ENCODE data around the gene PAK6. TPM values are rescaled to one million over a fixed set of nuclear protein-coding genes. Genes with fewer than 3 reads are reported as not detected.

PAK6 gene
- total RNA-seq, 2 experiments from 2014 or later = 1.0 to 1.7 TPM

GRCh38 chr15:40252438-40253166 lies 13.7 kb downstream of the PAK6 start:
- H3K4me3 Mint-ChIP-seq = peak overlapping the region; percentile 66
- no peaks in the 10 kb centered on the region for H3K36me3 Mint-ChIP-seq
- ATAC-seq = peak; percentile 68
- peaks cover 40% of the 10 kb centered on the region for H3K27me3 Mint-ChIP-seq
- no peak overlapping the region for H3K27ac Mint-ChIP-seq
- no peak for DNase-seq
- H3K4me1 Mint-ChIP-seq = peaks cover 13% of the 10 kb centered on the region
- H3K9me3 Mint-ChIP-seq (ENCODE audit: low read depth) = no peaks in the 10 kb centered on the region
- CTCF ChIA-PET = interaction anchor here (0.8 to 14.0 kb wide), 2 partner anchors 9 to 24 kb away, joined by 3 to 158 read pairs; no protein-coding TSS in a partner anchor

- no peak for DNase-seq
- no peaks in the 10 kb centered on the region for H3K36me3 Mint-ChIP-seq
- peaks cover 13% of the 10 kb centered on the region for H3K4me1 Mint-ChIP-seq
- H3K27ac Mint-ChIP-seq = no peak overlapping the region
- H3K27me3 Mint-ChIP-seq = peaks cover 40% of the 10 kb centered on the region
- ATAC-seq = peak; percentile 38
- H3K4me3 Mint-ChIP-seq = peak overlapping the region; percentile 66
- CTCF ChIA-PET = interaction anchor here (14.0 kb wide), 1 partner anchor 23 kb away, joined by 158 read pairs; no protein-coding TSS in a partner anchor
- no peaks in the 10 kb centered on the region for H3K9me3 Mint-ChIP-seq (ENCODE audit: low read depth)
Measured at GRCh38 chr15:40253167-40253790, 14.4 kb downstream of the PAK6 start.

GRCh38 chr15:40254452-40254851 lies 15.6 kb downstream of the PAK6 start:
- peaks cover 45% of the 10 kb centered on the region for H3K27me3 Mint-ChIP-seq
- no peaks in the 10 kb centered on the region for H3K9me3 Mint-ChIP-seq (ENCODE audit: low read depth)
- H3K4me1 Mint-ChIP-seq = peaks cover 13% of the 10 kb centered on the region
- no peak overlapping the region for H3K27ac Mint-ChIP-seq
- CTCF ChIA-PET = interaction anchor here (0.9 to 14.0 kb wide), 3 partner anchors 22 to 37 kb away, joined by 3 to 158 read pairs (median 3); no protein-coding TSS in a partner anchor
- H3K4me3 Mint-ChIP-seq = no peak overlapping the region
- ATAC-seq (no peak), DNase-seq (no peak)
- no peaks in the 10 kb centered on the region for H3K36me3 Mint-ChIP-seq

DNA sequence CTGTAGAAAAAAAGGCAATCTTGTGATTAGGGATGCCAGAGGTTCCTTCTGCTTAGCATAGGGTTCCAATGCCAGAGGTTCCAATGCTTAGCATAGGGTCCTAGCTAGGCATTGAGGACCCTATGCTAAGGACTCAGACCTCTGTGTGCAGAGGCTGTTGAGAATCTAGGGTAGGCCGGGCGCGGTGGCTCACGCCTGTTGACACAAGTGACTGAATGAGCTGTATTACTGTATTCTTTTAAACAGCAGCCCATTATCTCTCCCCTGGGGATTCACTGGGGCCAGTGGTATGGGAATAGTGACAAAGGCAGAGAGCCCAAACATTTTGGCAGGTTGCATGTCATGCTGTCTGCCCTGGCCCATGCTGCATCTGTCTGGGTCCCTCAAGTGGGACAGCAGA lies 16.2 kb downstream of the PAK6 start:
- Mint-ChIP-seq H3K36me3 (no peaks in the 10 kb centered on the region), H3K9me3 (ENCODE audit: low read depth) (no peaks in the 10 kb centered on the region), H3K27ac (no peak overlapping the region), H3K4me3 (no peak overlapping the region), H3K27me3 (peaks cover 44% of the 10 kb centered on the region), H3K4me1 (peaks cover 13% of the 10 kb centered on the region)
- DNase-seq (no peak), ATAC-seq (no peak)
- CTCF ChIA-PET = interaction anchor here (0.9 to 14.0 kb wide), 3 partner anchors 21 to 38 kb away, joined by 3 to 158 read pairs (median 3); no protein-coding TSS in a partner anchor

DNA sequence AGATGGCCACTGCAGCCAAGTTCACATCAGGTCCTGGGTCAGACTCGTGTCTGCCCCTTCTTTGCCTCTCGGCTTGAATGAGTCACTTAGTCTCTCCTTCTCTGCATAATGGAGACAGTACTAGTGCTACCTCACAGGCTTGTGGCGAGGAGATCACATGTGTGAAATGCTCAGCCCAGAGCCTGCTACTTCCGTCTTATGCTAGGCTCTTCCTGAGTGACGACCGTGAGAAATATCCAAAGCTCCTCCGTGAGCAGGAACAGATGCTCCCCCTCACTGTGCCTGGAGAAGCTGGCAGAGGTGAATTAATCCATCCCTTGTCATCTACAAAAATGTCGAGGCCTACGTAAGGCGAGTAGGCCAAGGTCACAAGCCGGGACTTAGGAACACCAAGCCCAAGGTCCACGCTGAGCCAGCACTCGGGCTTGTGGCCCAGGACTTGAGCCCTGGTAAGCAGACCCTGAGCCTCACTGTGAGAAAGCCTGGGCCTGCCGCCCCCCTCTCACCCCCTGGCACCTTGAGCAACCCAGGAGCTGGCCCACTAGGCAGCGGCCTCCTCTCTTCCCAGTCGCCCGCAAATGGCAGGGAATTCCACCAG lies 17.9 kb downstream of the PAK6 start:
- Mint-ChIP-seq H3K27me3 (peaks cover 36% of the 10 kb centered on the region), H3K27ac (no peak overlapping the region), H3K9me3 (ENCODE audit: low read depth) (no peaks in the 10 kb centered on the region), H3K36me3 (no peaks in the 10 kb centered on the region), H3K4me1 (peaks cover 13% of the 10 kb centered on the region), H3K4me3 (no peak overlapping the region)
- peak; percentile 79 for ATAC-seq
- peak; percentile 58 for DNase-seq
- CTCF ChIA-PET = interaction anchor here (1.3 to 14.0 kb wide), 4 partner anchors 11 to 81 kb away, joined by 3 to 158 read pairs (median 4); partner anchors contain the start of gene PLCB2

- ATAC-seq (no peak), DNase-seq (no peak)
- peaks cover 13% of the 10 kb centered on the region for H3K4me1 Mint-ChIP-seq
- no peaks in the 10 kb centered on the region for H3K36me3 Mint-ChIP-seq
- H3K27ac Mint-ChIP-seq = no peak overlapping the region
- CTCF ChIA-PET = interaction anchor here (1.3 to 14.0 kb wide), 5 partner anchors 18 to 80 kb away, joined by 3 to 158 read pairs (median 5); partner anchors contain the start of gene PLCB2
- no peak overlapping the region for H3K4me3 Mint-ChIP-seq
- H3K9me3 Mint-ChIP-seq (ENCODE audit: low read depth) = no peaks in the 10 kb centered on the region
- peaks cover 32% of the 10 kb centered on the region for H3K27me3 Mint-ChIP-seq
Measured at GRCh38 chr15:40257656-40258450, 19.0 kb downstream of the PAK6 start.

GRCh38 chr15:40258544-40258943 lies 19.7 kb downstream of the PAK6 start:
- Mint-ChIP-seq H3K27me3 (peaks cover 25% of the 10 kb centered on the region), H3K4me3 (no peak overlapping the region), H3K9me3 (ENCODE audit: low read depth) (no peaks in the 10 kb centered on the region), H3K36me3 (no peaks in the 10 kb centered on the region), H3K4me1 (peaks cover 7% of the 10 kb centered on the region), H3K27ac (no peak overlapping the region)
- ATAC-seq (no peak), DNase-seq (no peak)
- CTCF ChIA-PET = interaction anchor here (2.1 to 14.0 kb wide), 3 partner anchors 18 to 41 kb away, joined by 4 to 158 read pairs (median 5); no protein-coding TSS in a partner anchor

DNA sequence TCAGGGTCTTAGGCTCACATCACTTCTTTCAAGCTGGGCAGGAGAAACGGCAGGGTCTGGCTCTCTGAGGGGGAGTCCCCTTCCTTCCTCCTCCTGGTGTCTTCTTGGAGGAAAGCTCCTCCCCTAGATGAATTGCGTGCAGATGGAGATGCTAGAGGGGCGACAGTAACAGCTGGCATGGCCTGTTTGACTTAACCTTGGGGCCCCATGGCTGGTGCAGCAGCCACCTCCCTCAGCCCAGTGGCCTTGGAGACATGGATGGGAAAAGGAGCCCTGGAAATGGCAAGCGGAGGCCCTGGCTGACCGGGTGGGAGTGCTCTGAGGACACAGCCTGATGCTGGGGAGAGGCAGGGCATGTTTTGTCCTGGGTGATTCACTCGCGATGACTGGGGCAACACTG lies 20.2 kb downstream of the PAK6 start:
- DNase-seq = no peak
- Mint-ChIP-seq H3K27ac (no peak overlapping the region), H3K4me1 (peaks cover 5% of the 10 kb centered on the region), H3K9me3 (ENCODE audit: low read depth) (no peaks in the 10 kb centered on the region), H3K36me3 (no peaks in the 10 kb centered on the region), H3K27me3 (peaks cover 20% of the 10 kb centered on the region), H3K4me3 (no peak overlapping the region)
- no peak for ATAC-seq
- CTCF ChIA-PET = interaction anchor here (2.1 to 14.0 kb wide), 3 partner anchors 17 to 41 kb away, joined by 4 to 158 read pairs (median 5); no protein-coding TSS in a partner anchor

GRCh38 chr15:40263024-40263754 lies 24.3 kb downstream of the PAK6 start:
- CTCF ChIA-PET = interaction anchor here (1.5 to 14.0 kb wide), 2 partner anchors 13 to 18 kb away, joined by 3 to 158 read pairs; no protein-coding TSS in a partner anchor
- ATAC-seq (no peak), DNase-seq (no peak)
- no peak overlapping the region for H3K27ac Mint-ChIP-seq
- no peaks in the 10 kb centered on the region for H3K9me3 Mint-ChIP-seq (ENCODE audit: low read depth)
- H3K36me3 Mint-ChIP-seq = no peaks in the 10 kb centered on the region
- H3K4me1 Mint-ChIP-seq = no peaks in the 10 kb centered on the region
- no peak overlapping the region for H3K4me3 Mint-ChIP-seq
- peaks cover 12% of the 10 kb centered on the region for H3K27me3 Mint-ChIP-seq

GRCh38 chr15:40264321-40265153 lies 25.7 kb downstream of the PAK6 start:
- no peaks in the 10 kb centered on the region for H3K9me3 Mint-ChIP-seq (ENCODE audit: low read depth)
- no peak overlapping the region for H3K27ac Mint-ChIP-seq
- ATAC-seq = no peak
- no peaks in the 10 kb centered on the region for H3K4me1 Mint-ChIP-seq
- CTCF ChIA-PET = interaction anchor here (1.5 to 14.0 kb wide), 2 partner anchors 12 to 19 kb away, joined by 3 to 158 read pairs; no protein-coding TSS in a partner anchor
- H3K27me3 Mint-ChIP-seq = peaks cover 7% of the 10 kb centered on the region
- DNase-seq = no peak
- no peak overlapping the region for H3K4me3 Mint-ChIP-seq
- no peaks in the 10 kb centered on the region for H3K36me3 Mint-ChIP-seq

DNA sequence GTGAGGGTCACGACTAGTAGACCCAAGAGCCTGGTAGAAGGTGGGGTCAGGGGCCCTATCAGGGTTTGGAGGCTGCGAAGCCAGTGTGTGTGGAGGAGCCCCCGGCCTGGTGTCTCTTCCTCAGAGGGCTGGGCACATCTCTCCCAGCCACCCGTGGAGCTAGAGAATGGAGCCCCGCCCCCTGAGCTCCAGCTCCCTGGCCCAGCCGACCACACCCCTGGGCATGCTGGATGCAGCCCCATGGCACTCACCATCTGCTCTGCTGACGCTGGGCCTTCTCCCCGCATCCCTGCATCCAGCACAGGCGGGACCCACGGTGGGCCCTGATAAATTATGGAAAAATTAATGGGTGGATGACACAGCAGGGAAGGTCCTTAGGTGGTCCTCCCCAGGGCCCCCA lies 26.5 kb downstream of the PAK6 start:
- peaks cover 3% of the 10 kb centered on the region for H3K27me3 Mint-ChIP-seq
- H3K27ac Mint-ChIP-seq = no peak overlapping the region
- no peaks in the 10 kb centered on the region for H3K9me3 Mint-ChIP-seq (ENCODE audit: low read depth)
- no peak overlapping the region for H3K4me3 Mint-ChIP-seq
- no peaks in the 10 kb centered on the region for H3K4me1 Mint-ChIP-seq
- CTCF ChIA-PET = interaction anchor here (14.0 kb wide), 1 partner anchor 11 kb away, joined by 158 read pairs; no protein-coding TSS in a partner anchor
- no peaks in the 10 kb centered on the region for H3K36me3 Mint-ChIP-seq
- ATAC-seq (no peak), DNase-seq (no peak)

Measured in activated CD8-positive, alpha-beta memory T cell treated with anti-CD3 and anti-CD28 coated beads, Interleukin-2, amount 10 ng/mL, durations not matched to agents 7 days and 5 days (primary cell).